H9 (cell line): ENCODE measurements around the gene CDH5. TPM values are rescaled to one million over a fixed set of nuclear protein-coding genes. Genes with fewer than 3 reads are reported as not detected.
A peak's percentile ranks its signal among the peaks of the same experiment; 100 is the strongest.

Experiments used
- DNase-seq: peaks from one replicate; pipeline ENCODE4 v3.0.0-alpha.2; 2017
- H2AFZ ChIP-seq: one replicate; pipeline ENCODE4 v1.6.1; 2013; ENCODE audit warnings: mild to moderate bottlenecking, low read length, control low read depth, moderate library complexity
- H2AK5ac ChIP-seq: 2 replicates; pipeline ENCODE4 v1.6.1; 2013; ENCODE audit warnings: low read length, control low read depth, mixed read lengths; ENCODE audit not compliant: insufficient read length
- H2BK120ac ChIP-seq: one replicate; pipeline ENCODE4 v1.6.1; 2013; ENCODE audit warnings: low read depth, mild to moderate bottlenecking, low read length, control low read depth, inconsistent platforms; ENCODE audit not compliant: poor library complexity, severe bottlenecking
- H2BK12ac ChIP-seq: 2 replicates; pipeline ENCODE4 v1.6.1; 2013; ENCODE audit warnings: low read length, control low read depth, mixed read lengths, low read depth; ENCODE audit not compliant: insufficient read length
- H2BK15ac ChIP-seq: 2 replicates; pipeline ENCODE4 v1.6.1; 2013; ENCODE audit warnings: low read depth, low read length, control low read depth
- H2BK20ac ChIP-seq: one replicate; pipeline ENCODE4 v1.6.1; 2013; ENCODE audit warnings: low read depth, mild to moderate bottlenecking, low read length, control low read depth, inconsistent platforms; ENCODE audit not compliant: poor library complexity, severe bottlenecking
- H2BK5ac ChIP-seq: 2 replicates; pipeline ENCODE4 v1.6.1; 2013; ENCODE audit warnings: low read length, control low read depth, mixed read lengths; ENCODE audit not compliant: insufficient read length
- H3K14ac ChIP-seq: 2 replicates; pipeline ENCODE4 v1.6.1; 2013; ENCODE audit warnings: low read length, control low read depth; ENCODE audit not compliant: insufficient read depth
- H3K18ac ChIP-seq: 2 replicates; pipeline ENCODE4 v1.6.1; 2013; ENCODE audit warnings: low read depth, mild to moderate bottlenecking, mixed read lengths, low read length, control low read depth; ENCODE audit not compliant: insufficient read length
- H3K23ac ChIP-seq: 2 replicates; pipeline ENCODE4 v1.6.1; 2013; ENCODE audit warnings: low read length, control low read depth, mixed read lengths, low read depth; ENCODE audit not compliant: insufficient read length
- H3K23me2 ChIP-seq: 2 replicates; pipeline ENCODE4 v1.6.1; 2013; ENCODE audit warnings: low read depth, mild to moderate bottlenecking, mixed read lengths, low read length, control low read depth; ENCODE audit not compliant: insufficient read length, poor library complexity, severe bottlenecking
- H3K27ac ChIP-seq: 2 replicates; pipeline ENCODE4 v1.5.1; 2013; ENCODE audit warnings: low read length, control low read depth, mixed read lengths, low read depth; ENCODE audit not compliant: insufficient read length
- H3K27me3 ChIP-seq: 2 replicates; pipeline ENCODE4 v1.6.1; 2013; ENCODE audit warnings: low read length, control low read depth, inconsistent platforms; ENCODE audit not compliant: insufficient read depth
- H3K4ac ChIP-seq: 2 replicates; pipeline ENCODE4 v1.6.1; 2013; ENCODE audit warnings: low read depth, mild to moderate bottlenecking, control low read depth, inconsistent platforms, low read length, moderate library complexity
- H3K4me1 ChIP-seq: 2 replicates; pipeline ENCODE4 v1.6.1; 2013; ENCODE audit warnings: low read length, control low read depth, inconsistent platforms; ENCODE audit not compliant: insufficient read depth
- H3K4me2 ChIP-seq: 2 replicates; pipeline ENCODE4 v1.6.1; 2013; ENCODE audit warnings: low read length, control low read depth, mixed read lengths; ENCODE audit not compliant: insufficient read length, insufficient read depth
- H3K56ac ChIP-seq: 2 replicates; pipeline ENCODE4 v1.6.1; 2013; ENCODE audit warnings: low read depth, mild to moderate bottlenecking, mixed read lengths, low read length, control low read depth; ENCODE audit not compliant: insufficient read length
- H3K79me1 ChIP-seq: 2 replicates; pipeline ENCODE4 v1.6.1; 2013; ENCODE audit warnings: low read depth, mild to moderate bottlenecking, moderate library complexity, low read length, control low read depth, inconsistent platforms; ENCODE audit not compliant: insufficient read depth, poor library complexity, severe bottlenecking
- H3K79me2 ChIP-seq: 2 replicates; pipeline ENCODE4 v1.6.1; 2013; ENCODE audit warnings: low read length, control low read depth, inconsistent platforms; ENCODE audit not compliant: insufficient read depth
- H3K9ac ChIP-seq: 2 replicates; pipeline ENCODE4 v1.6.1; 2013; ENCODE audit warnings: low read length, control low read depth, mixed read lengths; ENCODE audit not compliant: insufficient read length; ENCODE audit errors: extremely low read depth
- H3K9me3 ChIP-seq: one replicate; pipeline ENCODE4 v1.6.1; 2013; ENCODE audit warnings: low read depth, low read length, inconsistent platforms; ENCODE audit not compliant: control insufficient read depth
- H3T11ph ChIP-seq: one replicate; pipeline ENCODE4 v1.6.1; 2013; ENCODE audit warnings: mild to moderate bottlenecking, low read length, control low read depth, inconsistent platforms
- H4K20me1 ChIP-seq: one replicate; pipeline ENCODE4 v1.6.1; 2013; ENCODE audit not compliant: control insufficient read depth, insufficient read length, insufficient read depth
- H4K5ac ChIP-seq: 2 replicates; pipeline ENCODE4 v1.6.1; 2013; ENCODE audit warnings: low read depth, mild to moderate bottlenecking, mixed read lengths, low read length, control low read depth; ENCODE audit not compliant: insufficient read length
- H4K8ac ChIP-seq: replicated peaks from 2 replicates; pipeline ENCODE4 v1.6.1; 2013; ENCODE audit warnings: low read length, control low read depth, mixed read lengths, low read depth; ENCODE audit not compliant: insufficient read length
- H4K91ac ChIP-seq: 2 replicates; pipeline ENCODE4 v1.6.1; 2013; ENCODE audit warnings: low read depth, mild to moderate bottlenecking, moderate library complexity, mixed read lengths, low read length, control low read depth; ENCODE audit not compliant: insufficient read length
- H3K27ac Mint-ChIP-seq, 3 experiments: 2 replicates in 2 of 3; 3 replicates in 1 of 3; pipeline ENCODE4 v1.8.0; 2020 to 2021; ENCODE audit warnings: mixed read lengths in 3 of 3, mild to moderate bottlenecking in 1 of 3, moderate library complexity in 1 of 3
- H3K27me3 Mint-ChIP-seq: 2 replicates; pipeline ENCODE4 v1.8.0; 2021; ENCODE audit warnings: low read depth, mild to moderate bottlenecking, moderate library complexity, mixed read lengths
- H3K36me3 Mint-ChIP-seq, 3 experiments: 2 replicates in 2 of 3; 3 replicates in 1 of 3; pipeline ENCODE4 v1.8.0; 2020 to 2021; ENCODE audit warnings: low read depth in 3 of 3, mixed read lengths in 3 of 3; ENCODE audit not compliant: insufficient read depth in 1 of 3
- H3K4me1 Mint-ChIP-seq, 2 experiments: 2 replicates each; pipeline ENCODE4 v1.8.0; 2020; ENCODE audit warnings: mixed read lengths in 2 of 2
- H3K4me3 Mint-ChIP-seq, 2 experiments: 2 replicates in 1 of 2; 3 replicates in 1 of 2; pipeline ENCODE4 v1.8.0; 2020 to 2021; ENCODE audit warnings: mild to moderate bottlenecking in 2 of 2, mixed read lengths in 2 of 2, moderate library complexity in 1 of 2
- H3K9me3 Mint-ChIP-seq, 2 experiments: 2 replicates in 1 of 2; 3 replicates in 1 of 2; pipeline ENCODE4 v1.8.0; 2020; ENCODE audit warnings: mild to moderate bottlenecking in 2 of 2, mixed read lengths in 2 of 2, moderate library complexity in 1 of 2
- CTCF ChIP-seq: fragments of 200-600 bp; sonication (generic); conservative IDR thresholded peaks from 3 replicates; pipeline ENCODE4 v1.8.0; 2021; ENCODE audit warnings: antibody characterized with exemption, mild to moderate bottlenecking
- WGBS: extraction: QIAGEN DNeasy Blood & Tissue Kit; methylation state at CpG from one replicate; pipeline ENCODE4 v1.1.7; 2013; ENCODE audit warnings: missing lambda C conversion rate, low lambda C conversion rate, mixed read lengths; ENCODE audit not compliant: insufficient read length; ENCODE audit errors: extremely low coverage; 5-methylcytosine and 5-hydroxymethylcytosine counted together
- total RNA-seq: library from RNA; stranded (reverse); gene quantifications from 2 replicates; pipeline ENCODE4 v1.2.1, GENCODE V29; 2021

The CDH5 gene
- total RNA-seq, 1 experiment from 2014 or later: 0.20 TPM

DNA sequence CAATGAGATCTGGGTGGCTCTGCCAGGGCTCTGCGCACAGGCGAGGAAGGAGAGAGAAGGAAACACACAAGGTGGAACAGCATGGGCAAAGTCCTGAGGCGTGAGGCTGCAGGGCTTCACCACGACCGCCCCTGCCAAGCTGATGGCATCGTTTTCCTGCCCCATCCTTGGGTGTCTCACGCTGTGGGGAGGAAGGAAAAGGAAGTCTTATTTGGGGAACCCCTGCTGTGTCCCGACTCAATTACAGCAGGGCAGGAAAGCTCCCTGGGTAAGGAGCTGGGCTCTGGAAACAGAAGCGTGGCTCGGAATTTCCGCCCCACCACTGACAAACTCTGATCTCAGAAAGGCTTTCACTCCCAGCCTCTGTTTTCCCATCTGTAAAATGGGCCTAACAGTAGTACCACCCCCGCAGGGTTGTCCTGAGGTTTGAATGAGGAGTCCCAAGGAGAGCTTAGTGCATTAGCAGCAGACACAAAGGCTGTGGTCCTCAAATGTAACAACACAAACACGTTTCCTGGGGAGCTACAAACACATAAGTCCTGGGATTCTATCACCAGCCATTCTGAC, 3.2 kb upstream of the CDH5 start:
- no peak overlapping the region for H2BK20ac ChIP-seq
- no peak overlapping the region for H2BK15ac ChIP-seq
- H3K4me1 ChIP-seq: peaks cover 4% of the 10 kb centered on the region; the same call in 1 of the 2 replicates
- no peak overlapping the region for H3K4ac ChIP-seq
- no peak overlapping the region for H2AFZ ChIP-seq
- H3K23ac ChIP-seq: no peak overlapping the region
- H3K4me1 Mint-ChIP-seq: peaks cover 33 to 56% of the 10 kb centered on the region in 2 experiments
- H4K20me1 ChIP-seq: no peaks in the 10 kb centered on the region
- no peaks in the 10 kb centered on the region for H3K27me3 ChIP-seq
- H3K18ac ChIP-seq: no peak overlapping the region
- H2AK5ac ChIP-seq: no peak overlapping the region
- no peaks in the 10 kb centered on the region for H3K36me3 Mint-ChIP-seq
- no peaks in the 10 kb centered on the region for H3K9me3 Mint-ChIP-seq
- H3K56ac ChIP-seq: no peak overlapping the region
- no peak overlapping the region for H4K91ac ChIP-seq
- TF ChIP-seq CTCF: no peak
- no peak overlapping the region for H3K27ac ChIP-seq
- H3K27me3 Mint-ChIP-seq: peaks cover 18% of the 10 kb centered on the region
- H3K79me1 ChIP-seq: no peaks in the 10 kb centered on the region
- no peaks in the 10 kb centered on the region for H3K23me2 ChIP-seq
- H3K27ac Mint-ChIP-seq: 0 out of 7 replicates have a peak overlapping the region, but pooled peaks of 1 of the 3 experiments have one; percentile 2
- no peak overlapping the region for H4K5ac ChIP-seq
- no peak overlapping the region for H2BK12ac ChIP-seq
- H2BK5ac ChIP-seq: no peak overlapping the region
- no CpG with 5 or more reads among the region's 13 CpGs for WGBS
- H3K4me3 Mint-ChIP-seq: no peak overlapping the region
- no peak for DNase-seq
- H4K8ac ChIP-seq: no peak overlapping the region
- H2BK120ac ChIP-seq: no peak overlapping the region
- no peak overlapping the region for H3K9ac ChIP-seq
- H3K4me2 ChIP-seq: no peak overlapping the region
- no peak overlapping the region for H3K14ac ChIP-seq
- no peaks in the 10 kb centered on the region for H3K9me3 ChIP-seq
- H3K79me2 ChIP-seq: no peaks in the 10 kb centered on the region
- H3T11ph ChIP-seq: no peak overlapping the region
